Cardiac fibroblast (primary cell): ENCODE results near the gene NISCH.

Experiments
- DNase-seq, 2 donors: peaks; one replicate each; pipeline versions ENCODE4 v3.0.0 to v3.0.0-alpha.2; 2010; ENCODE audit warnings: low read depth in 2 of 2
- H3K4me3 ChIP-seq, 2 donors: replicated peaks in 1 of 2; 1 replicate in 1 of 2; 2 replicates in 1 of 2; pipeline ENCODE4 v1.5.1; 2011; ENCODE audit warnings: low read depth in 2 of 2, low read length in 2 of 2, mild to moderate bottlenecking in 2 of 2, moderate library complexity in 1 of 2
- TF ChIP-seq, protein P1 (sequence below): IDR thresholded peaks from one replicate; pipeline ENCODE4 v1.5.1; 2011; ENCODE audit warnings: low read depth, mild to moderate bottlenecking, low read length, inconsistent platforms

The NISCH gene

GRCh38 chr3:52513281-52513680 lies 57.9 kb downstream of the NISCH start:
- H3K4me3 ChIP-seq = no peak overlapping the region
- DNase-seq = no peak
- TF ChIP-seq, protein P1, sequence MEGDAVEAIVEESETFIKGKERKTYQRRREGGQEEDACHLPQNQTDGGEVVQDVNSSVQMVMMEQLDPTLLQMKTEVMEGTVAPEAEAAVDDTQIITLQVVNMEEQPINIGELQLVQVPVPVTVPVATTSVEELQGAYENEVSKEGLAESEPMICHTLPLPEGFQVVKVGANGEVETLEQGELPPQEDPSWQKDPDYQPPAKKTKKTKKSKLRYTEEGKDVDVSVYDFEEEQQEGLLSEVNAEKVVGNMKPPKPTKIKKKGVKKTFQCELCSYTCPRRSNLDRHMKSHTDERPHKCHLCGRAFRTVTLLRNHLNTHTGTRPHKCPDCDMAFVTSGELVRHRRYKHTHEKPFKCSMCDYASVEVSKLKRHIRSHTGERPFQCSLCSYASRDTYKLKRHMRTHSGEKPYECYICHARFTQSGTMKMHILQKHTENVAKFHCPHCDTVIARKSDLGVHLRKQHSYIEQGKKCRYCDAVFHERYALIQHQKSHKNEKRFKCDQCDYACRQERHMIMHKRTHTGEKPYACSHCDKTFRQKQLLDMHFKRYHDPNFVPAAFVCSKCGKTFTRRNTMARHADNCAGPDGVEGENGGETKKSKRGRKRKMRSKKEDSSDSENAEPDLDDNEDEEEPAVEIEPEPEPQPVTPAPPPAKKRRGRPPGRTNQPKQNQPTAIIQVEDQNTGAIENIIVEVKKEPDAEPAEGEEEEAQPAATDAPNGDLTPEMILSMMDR = no peak

- no peak for DNase-seq
- TF ChIP-seq, protein P1 = no peak
Observed at GRCh38 chr3:52514576-52514975, 59.2 kb downstream of the NISCH start.

DNA sequence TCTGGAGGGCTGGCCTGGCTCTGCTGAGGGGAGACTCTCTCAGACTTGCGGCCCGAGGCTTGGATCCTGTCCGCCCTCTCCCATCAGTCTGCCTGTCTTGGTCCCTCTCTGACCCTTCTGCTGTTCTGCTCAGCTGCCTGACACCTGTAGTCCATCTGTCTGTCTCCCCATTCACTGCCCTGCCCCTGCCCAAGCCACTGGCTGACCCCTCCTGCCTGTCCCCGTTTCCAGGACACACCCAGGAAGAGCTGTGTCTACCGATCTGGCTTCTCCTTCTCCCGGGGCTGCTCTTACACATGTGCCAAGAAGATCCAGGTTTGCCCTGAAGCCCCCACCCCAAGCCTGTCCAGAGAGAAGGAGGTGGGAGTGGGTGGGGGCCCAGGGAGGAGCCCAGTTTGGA lies 59.8 kb downstream of the NISCH start:
- TF ChIP-seq, protein P1 = no peak
- no peak for DNase-seq
- no peak overlapping the region for H3K4me3 ChIP-seq

More at GRCh38 chr3:52514576-52514975, 59.2 kb downstream of the NISCH start:
- H3K4me3 ChIP-seq = no peak overlapping the region

- H3K4me3 ChIP-seq = no peak overlapping the region
- no peak for DNase-seq
- TF ChIP-seq, protein P1 = no peak
Observed at GRCh38 chr3:52516509-52517195, 61.2 kb downstream of the NISCH start.

- TF ChIP-seq, protein P1 = no peak
- no peak overlapping the region for H3K4me3 ChIP-seq
- no peak for DNase-seq
Observed at GRCh38 chr3:52517796-52518722, 62.7 kb downstream of the NISCH start.

DNA sequence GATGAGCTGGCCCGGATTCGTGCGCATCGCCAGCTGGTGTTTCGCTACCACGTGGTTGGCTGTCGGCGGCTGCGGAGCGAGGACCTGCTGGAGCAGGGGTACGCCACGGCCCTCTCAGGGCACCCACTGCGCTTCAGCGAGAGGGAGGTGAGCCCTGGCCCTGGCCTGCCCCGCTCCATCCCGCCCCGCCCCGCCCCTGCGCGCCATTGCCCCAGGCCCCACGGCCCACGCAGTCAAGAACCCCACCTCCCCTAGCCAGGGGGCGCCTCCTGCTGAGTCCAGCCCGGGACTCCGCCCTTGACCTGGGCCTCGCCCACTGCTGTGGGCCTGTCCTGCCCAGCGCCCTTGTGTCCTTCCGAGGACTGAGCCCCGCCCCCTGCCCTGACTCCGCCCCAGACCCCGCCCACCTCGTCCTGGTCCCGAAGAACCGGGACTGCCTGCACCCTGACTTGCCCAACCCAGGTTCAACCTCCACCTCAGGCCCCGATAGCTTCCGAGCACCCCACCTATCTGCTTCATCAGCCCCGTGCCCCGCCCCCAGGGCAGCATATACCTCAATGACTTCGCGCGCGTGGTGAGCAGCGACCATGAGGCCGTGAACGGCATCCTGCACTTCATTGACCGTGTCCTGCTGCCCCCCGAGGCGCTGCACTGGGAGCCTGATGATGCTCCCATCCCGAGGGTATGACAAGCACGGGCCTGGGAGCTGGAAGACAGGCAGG lies 63.5 kb downstream of the NISCH start:
- peak overlapping the region in 1 of 2 donors; percentile 30 for H3K4me3 ChIP-seq
- TF ChIP-seq, protein P1 = no peak
- no peak for DNase-seq
